Measurements from ENCODE around the gene IRS1.

The IRS1 gene

GRCh38 chr2:226693521-226693920 lies 106.1 kb downstream of the IRS1 start:
- TF ChIP-seq TAF1 (IDR thresholded peaks at IDR 0.05; ENCODE audit: borderline replicate concordance, insufficient read depth, low read length) (no peak), FOXP2 (optimal IDR thresholded peaks at IDR 0.05; ENCODE audit: borderline replicate concordance, extremely low read depth, extremely low read length, insufficient read depth) (no peak), SIN3A (IDR thresholded peaks at IDR 0.05; ENCODE audit: borderline replicate concordance, insufficient read depth, low read length) (no peak), REST (IDR thresholded peaks at IDR 0.05; ENCODE audit: insufficient read depth in 1 of 2, low read depth in 2 of 2, low read length in 2 of 2) (no peak), POLR2AphosphoS5 (IDR thresholded peaks at IDR 0.05; ENCODE audit: low read depth, low read length) (no peak)

GRCh38 chr2:226692521-226693126 lies 107.0 kb downstream of the IRS1 start:
- TF ChIP-seq TAF1 (IDR thresholded peaks at IDR 0.05; ENCODE audit: borderline replicate concordance, insufficient read depth, low read length) (no peak), FOXP2 (optimal IDR thresholded peaks at IDR 0.05; ENCODE audit: borderline replicate concordance, extremely low read depth, extremely low read length, insufficient read depth) (no peak), REST (IDR thresholded peaks at IDR 0.05; ENCODE audit: insufficient read depth in 1 of 2, low read depth in 2 of 2, low read length in 2 of 2) (no peak), SIN3A (IDR thresholded peaks at IDR 0.05; ENCODE audit: borderline replicate concordance, insufficient read depth, low read length) (no peak), POLR2AphosphoS5 (IDR thresholded peaks at IDR 0.05; ENCODE audit: low read depth, low read length) (no peak)

- TF ChIP-seq POLR2AphosphoS5 (IDR thresholded peaks at IDR 0.05; ENCODE audit: low read depth, low read length): no peak
- TF ChIP-seq REST (IDR thresholded peaks at IDR 0.05; ENCODE audit: insufficient read depth in 1 of 2, low read depth in 2 of 2, low read length in 2 of 2): no peak
- no peak for TF ChIP-seq FOXP2 (optimal IDR thresholded peaks at IDR 0.05; ENCODE audit: borderline replicate concordance, extremely low read depth, extremely low read length, insufficient read depth)
- no peak for TF ChIP-seq TAF1 (IDR thresholded peaks at IDR 0.05; ENCODE audit: borderline replicate concordance, insufficient read depth, low read length)
- no peak for TF ChIP-seq SIN3A (IDR thresholded peaks at IDR 0.05; ENCODE audit: borderline replicate concordance, insufficient read depth, low read length)
Observed at GRCh38 chr2:226691255-226691654, 108.4 kb downstream of the IRS1 start.

GRCh38 chr2:226690461-226691024 lies 109.1 kb downstream of the IRS1 start:
- TF ChIP-seq POLR2AphosphoS5 (IDR thresholded peaks at IDR 0.05; ENCODE audit: low read depth, low read length) (no peak), TAF1 (IDR thresholded peaks at IDR 0.05; ENCODE audit: borderline replicate concordance, insufficient read depth, low read length) (no peak), FOXP2 (optimal IDR thresholded peaks at IDR 0.05; ENCODE audit: borderline replicate concordance, extremely low read depth, extremely low read length, insufficient read depth) (no peak), SIN3A (IDR thresholded peaks at IDR 0.05; ENCODE audit: borderline replicate concordance, insufficient read depth, low read length) (no peak), REST (IDR thresholded peaks at IDR 0.05; ENCODE audit: insufficient read depth in 1 of 2, low read depth in 2 of 2, low read length in 2 of 2) (no peak)
